Prostate gland (tissue), 2 donors: ENCODE results near the gene TESMIN. TPM values are rescaled to one million over a fixed set of nuclear protein-coding genes. Genes with fewer than 3 reads are reported as not detected.

Experiments used
- DNase-seq: peaks from one replicate; pipeline ENCODE4 v3.0.0-alpha.2; 2019; ENCODE audit warnings: low spot score
- H3K27ac ChIP-seq, 2 donors: fragments of 200-600 bp; sonication (generic); 2 replicates each; pipeline ENCODE4 v1.5.1; 2017 to 2019
- H3K27me3 ChIP-seq: fragments of 200-600 bp; sonication (generic); replicated peaks from 2 replicates; pipeline ENCODE4 v1.5.1; 2019; ENCODE audit not compliant: insufficient read depth
- H3K36me3 ChIP-seq, 2 donors: fragments of 200-600 bp; sonication (generic); 1 replicate in 1 of 2; 2 replicates in 1 of 2; pipeline versions ENCODE4 v1.5.1 to v1.8.1; 2017 to 2019
- H3K4me1 ChIP-seq: fragments of 200-600 bp; sonication (generic); replicated peaks from 2 replicates; pipeline ENCODE4 v1.5.1; 2019
- H3K4me3 ChIP-seq, 2 donors: fragments of 200-600 bp; sonication (generic); 2 replicates each; pipeline ENCODE4 v1.5.1; 2017 to 2019
- H3K9me3 ChIP-seq: fragments of 200-600 bp; sonication (generic); 2 replicates; pipeline ENCODE4 v1.5.1; 2017
- POLR2A ChIP-seq: fragments of 450-650 bp; IDR thresholded peaks from one replicate; pipeline ENCODE4 v1.6.1; 2016; ENCODE audit warnings: antibody characterized with exemption, mild to moderate bottlenecking
- POLR2AphosphoS5 ChIP-seq: sonication (generic); formaldehyde crosslinking; IDR thresholded peaks from one replicate; pipeline ENCODE4 v1.6.1; 2017; ENCODE audit warnings: antibody characterized with exemption
- WGBS: methylation state at CpG from one replicate; pipeline ENCODE4 v1.1.5; 2018; 5-methylcytosine and 5-hydroxymethylcytosine counted together
- intact Hi-C: fragments of 100-400 bp; cut with DNase I; formaldehyde crosslinking; loops from one replicate; pipeline ENCODE4 v1.14.2; 2022
- total RNA-seq, 2 donors: library from RNA; depleted of rRNA; stranded (reverse); fragments of >200 nt; gene quantifications; one replicate each; pipeline ENCODE4 v1.1.0, GENCODE V29; 2016
- TF ChIP-seq, protein P1 (sequence below), 4 experiments: fragments of 200-600 bp in 2 of 4; fragments of 450-650 bp in 2 of 4; sonication (generic) in 2 of 4; IDR thresholded peaks; 1 replicate in 3 of 4; 2 replicates in 1 of 4; pipeline ENCODE4 v1.5.1; 2016 to 2019; ENCODE audit warnings: antibody characterized with exemption in 4 of 4, mild to moderate bottlenecking in 2 of 4, moderate library complexity in 2 of 4

TESMIN gene
- total RNA-seq, 2 donors from 2014 or later, result 20.6 to 24.5 TPM

DNA sequence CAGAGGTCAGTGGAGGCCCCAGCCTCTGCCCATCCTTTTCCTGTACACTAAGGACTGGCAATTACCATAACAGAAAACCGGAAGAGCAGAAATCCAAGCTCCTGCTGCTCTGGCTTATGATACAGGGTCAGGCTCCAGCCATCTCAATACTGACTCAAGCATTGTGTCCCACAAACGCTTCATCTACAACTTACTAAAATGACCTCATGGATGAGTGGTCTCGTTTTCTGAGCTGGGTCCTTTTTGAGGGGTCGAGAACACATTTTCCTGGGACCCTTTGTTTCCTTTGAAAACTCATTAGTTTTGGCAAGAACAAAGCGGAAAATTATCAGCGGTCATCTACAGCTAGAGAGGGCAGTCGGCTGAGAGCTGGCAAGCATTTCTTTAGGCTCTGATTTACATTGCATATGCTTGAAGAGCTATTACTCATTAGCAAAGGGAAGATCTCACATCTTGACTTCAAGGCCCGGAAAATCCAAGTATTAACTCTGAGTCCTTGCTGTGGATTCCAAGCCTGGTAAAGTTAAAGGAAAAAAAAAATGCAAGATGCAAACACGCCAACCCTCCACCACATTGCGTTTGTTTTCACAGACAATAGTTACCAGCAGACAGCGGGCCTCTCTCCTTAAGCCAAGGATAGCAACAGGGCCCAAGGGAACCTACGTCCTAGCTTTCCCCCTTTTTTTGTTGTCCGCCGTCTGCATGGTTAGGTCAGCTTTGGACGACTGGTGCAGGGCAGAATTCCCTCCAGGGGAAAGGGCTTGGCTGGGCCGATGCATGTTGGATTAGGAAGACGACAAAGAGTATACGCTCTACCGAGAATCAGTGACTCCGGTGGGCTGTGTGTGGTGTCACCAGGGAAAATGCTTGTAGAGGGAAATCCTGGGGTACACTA lies 1.8 kb downstream of the TESMIN start:
- Histone ChIP-seq H3K36me3 (no peaks in the 10 kb centered on the region), H3K4me1 (no peaks in the 10 kb centered on the region), H3K27ac (no peak overlapping the region), H3K9me3 (no peaks in the 10 kb centered on the region), H3K27me3 (no peaks in the 10 kb centered on the region), H3K4me3 (no peak overlapping the region)
- no peak for TF ChIP-seq POLR2AphosphoS5
- no peak for TF ChIP-seq POLR2A
- TF ChIP-seq, protein P1, sequence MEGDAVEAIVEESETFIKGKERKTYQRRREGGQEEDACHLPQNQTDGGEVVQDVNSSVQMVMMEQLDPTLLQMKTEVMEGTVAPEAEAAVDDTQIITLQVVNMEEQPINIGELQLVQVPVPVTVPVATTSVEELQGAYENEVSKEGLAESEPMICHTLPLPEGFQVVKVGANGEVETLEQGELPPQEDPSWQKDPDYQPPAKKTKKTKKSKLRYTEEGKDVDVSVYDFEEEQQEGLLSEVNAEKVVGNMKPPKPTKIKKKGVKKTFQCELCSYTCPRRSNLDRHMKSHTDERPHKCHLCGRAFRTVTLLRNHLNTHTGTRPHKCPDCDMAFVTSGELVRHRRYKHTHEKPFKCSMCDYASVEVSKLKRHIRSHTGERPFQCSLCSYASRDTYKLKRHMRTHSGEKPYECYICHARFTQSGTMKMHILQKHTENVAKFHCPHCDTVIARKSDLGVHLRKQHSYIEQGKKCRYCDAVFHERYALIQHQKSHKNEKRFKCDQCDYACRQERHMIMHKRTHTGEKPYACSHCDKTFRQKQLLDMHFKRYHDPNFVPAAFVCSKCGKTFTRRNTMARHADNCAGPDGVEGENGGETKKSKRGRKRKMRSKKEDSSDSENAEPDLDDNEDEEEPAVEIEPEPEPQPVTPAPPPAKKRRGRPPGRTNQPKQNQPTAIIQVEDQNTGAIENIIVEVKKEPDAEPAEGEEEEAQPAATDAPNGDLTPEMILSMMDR (IDR thresholded peaks at IDR 0.05), result no peak
- DNase-seq, result no peak
- 87% methylated on average over 20 of the region's 20 CpGs for WGBS
- intact Hi-C loops, result no loop called here

DNA sequence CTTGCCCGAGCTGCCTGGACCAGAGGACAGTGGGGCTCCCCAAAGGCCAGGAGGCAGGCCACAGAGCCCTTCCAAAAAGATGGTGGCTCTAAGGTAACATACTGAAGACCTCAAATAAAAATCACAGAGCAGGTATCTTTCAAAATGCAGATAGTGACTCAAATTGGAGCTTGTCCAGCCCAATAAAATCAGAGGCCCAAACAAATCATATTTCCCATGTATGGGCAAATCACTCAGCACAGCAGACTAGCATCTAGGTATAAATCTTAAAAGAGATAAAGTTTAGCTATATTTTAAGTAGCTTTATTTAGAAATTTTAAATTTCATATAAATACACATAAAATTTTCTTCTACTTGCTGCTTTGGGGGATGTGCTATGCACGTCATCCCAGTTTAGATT lies 3.3 kb downstream of the TESMIN start:
- Histone ChIP-seq H3K36me3 (no peaks in the 10 kb centered on the region), H3K27me3 (no peaks in the 10 kb centered on the region), H3K4me1 (no peaks in the 10 kb centered on the region), H3K27ac (no peak overlapping the region), H3K9me3 (no peaks in the 10 kb centered on the region), H3K4me3 (no peak overlapping the region)
- 54% methylated on average over 2 of the region's 2 CpGs for WGBS
- TF ChIP-seq POLR2A (no peak), POLR2AphosphoS5 (no peak)
- TF ChIP-seq, protein P1 (IDR thresholded peaks at IDR 0.05), result no peak
- no peak for DNase-seq
- intact Hi-C loops, result no loop called here

DNA sequence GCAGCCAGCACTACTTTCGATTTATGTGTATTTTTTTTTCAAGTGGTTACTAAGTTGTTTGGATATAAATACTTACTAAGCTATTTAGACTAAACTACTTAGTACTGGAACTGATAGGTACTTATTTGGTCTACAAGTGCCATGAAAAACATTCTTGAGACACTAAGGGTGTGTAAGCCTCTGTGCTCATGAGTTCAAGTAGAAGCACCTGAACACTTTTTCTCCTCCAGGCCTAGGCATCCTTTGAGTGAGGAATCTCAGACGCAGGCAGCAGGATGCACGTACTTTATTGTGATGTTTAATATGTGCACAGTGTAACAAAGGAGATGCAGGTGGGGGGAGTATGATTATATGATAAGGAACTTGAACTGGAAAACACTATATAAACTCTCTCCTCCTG lies 7.8 kb downstream of the TESMIN start:
- no peak overlapping the region for H3K27ac ChIP-seq
- intact Hi-C loops, result no loop called here
- H3K9me3 ChIP-seq, result no peaks in the 10 kb centered on the region
- H3K27me3 ChIP-seq, result no peaks in the 10 kb centered on the region
- H3K4me1 ChIP-seq, result no peaks in the 10 kb centered on the region
- 69% methylated on average over 3 of the region's 3 CpGs for WGBS
- DNase-seq, result no peak
- no peaks in the 10 kb centered on the region for H3K36me3 ChIP-seq
- H3K4me3 ChIP-seq, result no peak overlapping the region
- TF ChIP-seq POLR2A (no peak), POLR2AphosphoS5 (no peak)
- TF ChIP-seq, protein P1 (IDR thresholded peaks at IDR 0.05), result no peak

DNA sequence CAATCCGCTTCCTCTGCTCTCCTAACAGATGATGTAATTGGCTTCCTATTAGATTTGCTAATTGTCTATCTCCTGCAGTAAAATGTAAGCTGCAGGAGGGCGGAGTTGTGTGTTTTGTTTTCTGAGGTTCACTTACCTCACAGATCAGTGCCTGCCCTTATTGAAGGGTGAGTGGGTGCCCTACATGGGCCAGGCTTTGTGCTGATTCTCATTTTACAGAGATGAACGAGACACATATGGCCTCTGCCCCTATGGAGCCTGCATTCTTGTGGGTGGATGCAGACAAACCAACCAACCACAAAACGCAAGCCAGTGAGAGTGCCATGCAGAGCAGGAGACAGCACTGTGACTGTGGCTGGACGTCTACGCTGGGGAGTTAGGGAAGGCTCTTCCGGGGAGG lies 9.9 kb downstream of the TESMIN start:
- H3K27me3 ChIP-seq, result no peaks in the 10 kb centered on the region
- H3K27ac ChIP-seq, result no peak overlapping the region
- TF ChIP-seq POLR2AphosphoS5 (no peak), POLR2A (no peak)
- TF ChIP-seq, protein P1 (IDR thresholded peaks at IDR 0.05), result no peak
- no peak overlapping the region for H3K4me3 ChIP-seq
- H3K36me3 ChIP-seq, result no peaks in the 10 kb centered on the region
- intact Hi-C loops, result no loop called here
- WGBS, result 83% methylated on average over 7 of the region's 7 CpGs
- no peak for DNase-seq
- no peaks in the 10 kb centered on the region for H3K9me3 ChIP-seq
- H3K4me1 ChIP-seq, result no peaks in the 10 kb centered on the region

DNA sequence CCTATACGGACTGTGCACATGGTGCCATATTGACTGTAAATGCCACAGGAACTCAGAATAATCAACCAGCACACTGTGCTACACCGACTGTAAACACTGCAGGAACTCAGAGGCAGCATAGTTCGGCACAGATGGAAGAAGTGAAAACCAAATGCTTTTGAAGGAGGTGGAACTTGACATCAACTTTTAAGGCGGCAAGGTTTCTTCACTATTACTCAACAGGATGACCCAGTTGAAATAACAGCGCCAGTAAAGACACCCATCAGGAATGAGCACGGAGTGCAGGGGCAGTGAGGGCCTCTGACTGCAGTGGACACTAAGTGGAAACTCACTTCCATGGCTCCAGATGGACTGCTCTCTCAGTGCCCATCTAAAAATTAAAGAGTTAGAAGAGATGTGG lies 15.7 kb downstream of the TESMIN start:
- Histone ChIP-seq H3K9me3 (no peaks in the 10 kb centered on the region), H3K27ac (no peak overlapping the region), H3K4me3 (no peak overlapping the region), H3K4me1 (peaks cover 3% of the 10 kb centered on the region), H3K27me3 (no peaks in the 10 kb centered on the region), H3K36me3 (no peaks in the 10 kb centered on the region)
- 68% methylated on average over 6 of the region's 6 CpGs for WGBS
- intact Hi-C loops, result no loop called here
- DNase-seq, result no peak
- TF ChIP-seq, protein P1 (IDR thresholded peaks at IDR 0.05), result no peak
- peak; percentile 33 for TF ChIP-seq POLR2AphosphoS5
